Neuronal stem cell (in vitro differentiated cells): ENCODE measurements around the gene SLC22A3.

ENCODE experiments used
- DNase-seq: peaks from one replicate; pipeline ENCODE4 v3.0.0-alpha.2; 2013; ENCODE audit warnings: low spot score
- H2AFZ ChIP-seq: one replicate; pipeline ENCODE4 v1.6.1; 2013; ENCODE audit warnings: mild to moderate bottlenecking, low read length, inconsistent platforms
- H2AK5ac ChIP-seq: 2 replicates; pipeline ENCODE4 v1.6.1; 2013; ENCODE audit warnings: low read depth, mild to moderate bottlenecking, inconsistent platforms, low read length, moderate library complexity, mixed read lengths
- H2BK120ac ChIP-seq: 2 replicates; pipeline ENCODE4 v1.6.1; 2013; ENCODE audit warnings: low read depth, mild to moderate bottlenecking, inconsistent platforms, low read length, moderate library complexity, mixed read lengths
- H2BK12ac ChIP-seq: one replicate; pipeline ENCODE4 v1.6.1; 2013; ENCODE audit warnings: low read length, inconsistent platforms
- H2BK15ac ChIP-seq: 2 replicates; pipeline ENCODE4 v1.6.1; 2013; ENCODE audit warnings: mild to moderate bottlenecking, low read length, inconsistent platforms, mixed read lengths
- H2BK5ac ChIP-seq: one replicate; pipeline ENCODE4 v1.6.1; 2013; ENCODE audit warnings: inconsistent platforms, mild to moderate bottlenecking, low read length, moderate library complexity
- H3K14ac ChIP-seq: one replicate; pipeline ENCODE4 v1.6.1; 2013; ENCODE audit warnings: low read length, inconsistent platforms
- H3K18ac ChIP-seq: 2 replicates; pipeline ENCODE4 v1.6.1; 2013; ENCODE audit warnings: low read length, inconsistent platforms
- H3K23ac ChIP-seq: 2 replicates; pipeline ENCODE4 v1.6.1; 2013; ENCODE audit warnings: low read depth, mild to moderate bottlenecking, mixed read lengths, low read length, inconsistent platforms; ENCODE audit not compliant: poor library complexity
- H3K27ac ChIP-seq: replicated peaks from 3 replicates; pipeline ENCODE4 v1.5.1; 2013; ENCODE audit warnings: low read length, inconsistent platforms
- H3K27me3 ChIP-seq, 3 experiments: 2 replicates each; pipeline ENCODE4 v1.6.1; 2013; ENCODE audit warnings: low read length in 3 of 3, mild to moderate bottlenecking in 2 of 3, inconsistent platforms in 1 of 3, low read depth in 1 of 3, mixed read lengths in 1 of 3, moderate library complexity in 1 of 3; ENCODE audit not compliant: control insufficient read depth in 3 of 3, insufficient read depth in 3 of 3
- H3K36me3 ChIP-seq, 2 donors: replicated peaks in 1 of 2; 2 replicates each; pipeline ENCODE4 v1.6.1; 2013; ENCODE audit warnings: low read length in 2 of 2; ENCODE audit not compliant: control insufficient read depth in 2 of 2, insufficient read depth in 2 of 2
- H3K4ac ChIP-seq: 2 replicates; pipeline ENCODE4 v1.6.1; 2013; ENCODE audit warnings: inconsistent platforms, mild to moderate bottlenecking, low read length, moderate library complexity
- H3K4me1 ChIP-seq, 2 donors: 1 replicate in 1 of 2; 2 replicates in 1 of 2; pipeline ENCODE4 v1.6.1; 2013; ENCODE audit warnings: low read length in 2 of 2, low read depth in 1 of 2; ENCODE audit not compliant: control insufficient read depth in 2 of 2, insufficient read depth in 1 of 2
- H3K4me2 ChIP-seq: one replicate; pipeline ENCODE4 v1.6.1; 2013; ENCODE audit warnings: mild to moderate bottlenecking, low read length, inconsistent platforms; ENCODE audit not compliant: insufficient read depth, poor library complexity, severe bottlenecking
- H3K4me3 ChIP-seq, 2 donors: 2 replicates each; pipeline ENCODE4 v1.5.1; 2013; ENCODE audit warnings: low read length in 2 of 2, mild to moderate bottlenecking in 2 of 2, inconsistent platforms in 1 of 2, moderate library complexity in 1 of 2
- H3K79me1 ChIP-seq: one replicate; pipeline ENCODE4 v1.6.1; 2013; ENCODE audit warnings: low read depth, mild to moderate bottlenecking, inconsistent platforms, low read length, moderate library complexity
- H3K9ac ChIP-seq: one replicate; pipeline ENCODE4 v1.6.1; 2013; ENCODE audit warnings: mild to moderate bottlenecking, low read depth, low read length, inconsistent platforms; ENCODE audit not compliant: poor library complexity
- H3K9me3 ChIP-seq, 2 donors: replicated peaks in 1 of 2; 2 replicates each; pipeline versions ENCODE3 to v1.6.1; 2013; ENCODE audit warnings: low read length in 2 of 2, mild to moderate bottlenecking in 2 of 2, inconsistent platforms in 1 of 2, low read depth in 1 of 2, mixed read lengths in 1 of 2, moderate library complexity in 1 of 2; ENCODE audit not compliant: control insufficient read depth in 2 of 2, insufficient read depth in 1 of 2
- H4K8ac ChIP-seq: one replicate; pipeline ENCODE4 v1.6.1; 2013; ENCODE audit warnings: low read depth, mild to moderate bottlenecking, inconsistent platforms, low read length, moderate library complexity
- H4K91ac ChIP-seq: one replicate; pipeline ENCODE4 v1.6.1; 2013; ENCODE audit warnings: low read length, low read depth, mild to moderate bottlenecking, inconsistent platforms; ENCODE audit not compliant: poor library complexity
- WGBS, 2 donors: extraction: QIAGEN DNeasy Blood & Tissue Kit; methylation state at CpG; one replicate each; pipeline ENCODE4 v1.1.7; 2013; ENCODE audit warnings: missing lambda C conversion rate in 2 of 2, mixed read lengths in 1 of 2; ENCODE audit not compliant: insufficient read length in 2 of 2, insufficient replicate concordance in 1 of 2; ENCODE audit errors: extremely low coverage in 2 of 2; 5-methylcytosine and 5-hydroxymethylcytosine counted together

SLC22A3 gene

DNA sequence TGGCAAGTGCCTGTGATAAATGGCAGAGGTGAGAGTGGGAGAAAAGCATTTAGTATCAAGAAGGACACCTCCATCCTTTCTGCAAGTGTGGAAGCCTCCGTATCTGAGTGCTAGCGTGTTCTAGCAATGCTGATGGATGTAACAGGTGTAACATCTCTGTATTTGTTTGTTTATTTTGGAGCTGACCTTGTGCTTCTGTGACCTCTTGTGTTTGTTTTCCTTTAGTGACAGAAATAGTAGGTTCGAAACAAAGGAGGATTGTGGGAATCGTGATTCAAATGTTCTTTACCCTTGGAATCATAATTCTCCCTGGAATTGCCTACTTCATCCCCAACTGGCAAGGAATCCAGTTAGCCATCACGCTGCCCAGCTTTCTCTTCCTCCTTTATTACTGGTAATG is 60.4 kb downstream of the SLC22A3 start:
- Histone ChIP-seq H3K4me2 (no peak overlapping the region), H3K9ac (no peak overlapping the region), H4K91ac (no peak overlapping the region), H3K36me3 (no peaks in the 10 kb centered on the region), H3K14ac (no peak overlapping the region), H2BK5ac (no peak overlapping the region), H3K4ac (no peak overlapping the region), H4K8ac (no peak overlapping the region), H3K23ac (no peak overlapping the region), H3K18ac (no peak overlapping the region), H3K9me3 (no peaks in the 10 kb centered on the region), H3K27me3 (no peaks in the 10 kb centered on the region), H2AFZ (no peak overlapping the region), H2BK120ac (no peak overlapping the region), H3K79me1 (no peaks in the 10 kb centered on the region), H2AK5ac (no peak overlapping the region), H2BK12ac (no peak overlapping the region), H2BK15ac (no peak overlapping the region), H3K4me3 (no peak overlapping the region), H3K27ac (no peak overlapping the region), H3K4me1 (no peaks in the 10 kb centered on the region)
- WGBS, 2 donors: no CpG with 5 or more reads among the region's 5 CpGs
- no peak for DNase-seq

- no peaks in the 10 kb centered on the region for H3K27me3 ChIP-seq
- H3K23ac ChIP-seq: no peak overlapping the region
- H3K18ac ChIP-seq: no peak overlapping the region
- no peaks in the 10 kb centered on the region for H3K4me1 ChIP-seq
- H3K4ac ChIP-seq: no peak overlapping the region
- H2BK120ac ChIP-seq: no peak overlapping the region
- no peak for DNase-seq
- H3K4me3 ChIP-seq: no peak overlapping the region
- no peak overlapping the region for H2BK5ac ChIP-seq
- no peak overlapping the region for H4K8ac ChIP-seq
- no peak overlapping the region for H2AK5ac ChIP-seq
- H3K36me3 ChIP-seq: no peaks in the 10 kb centered on the region
- no peak overlapping the region for H3K27ac ChIP-seq
- H3K9me3 ChIP-seq: no peaks in the 10 kb centered on the region
- H3K14ac ChIP-seq: no peak overlapping the region
- H3K9ac ChIP-seq: no peak overlapping the region
- H2AFZ ChIP-seq: no peak overlapping the region
- WGBS, 2 donors: no CpG with 5 or more reads among the region's 2 CpGs
- H3K4me2 ChIP-seq: no peak overlapping the region
- no peak overlapping the region for H4K91ac ChIP-seq
- H2BK12ac ChIP-seq: no peak overlapping the region
- no peak overlapping the region for H2BK15ac ChIP-seq
- H3K79me1 ChIP-seq: no peaks in the 10 kb centered on the region
Observed at GRCh38 chr6:160412993-160413392, 64.8 kb downstream of the SLC22A3 start.

DNA sequence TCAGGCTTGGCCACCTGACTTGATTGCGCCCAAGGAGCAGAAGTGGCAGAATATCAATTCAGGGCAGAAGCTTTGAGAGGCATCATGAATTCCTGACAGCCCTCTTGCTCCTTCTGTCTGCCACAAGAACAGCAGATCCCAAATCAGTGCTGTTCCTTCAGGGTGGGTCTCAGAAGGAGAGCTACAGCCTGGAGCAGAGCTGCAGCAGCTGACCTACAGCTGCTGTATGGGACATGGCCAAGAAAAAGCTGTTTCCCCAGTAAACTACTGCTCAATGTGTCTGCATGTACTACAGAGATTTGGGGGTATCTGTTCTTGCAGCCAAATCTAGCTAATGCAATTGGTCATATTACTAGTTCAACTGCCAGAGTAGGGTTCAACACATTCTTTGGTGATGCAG is 69.0 kb downstream of the SLC22A3 start:
- no peak overlapping the region for H4K91ac ChIP-seq
- DNase-seq: no peak
- H4K8ac ChIP-seq: no peak overlapping the region
- H2AFZ ChIP-seq: no peak overlapping the region
- no peak overlapping the region for H2BK5ac ChIP-seq
- no peak overlapping the region for H3K18ac ChIP-seq
- no peak overlapping the region for H2AK5ac ChIP-seq
- no CpG with 5 or more reads among the region's 1 CpG for WGBS, 2 donors
- no peaks in the 10 kb centered on the region for H3K4me1 ChIP-seq
- H3K9ac ChIP-seq: no peak overlapping the region
- H2BK15ac ChIP-seq: no peak overlapping the region
- no peak overlapping the region for H3K4ac ChIP-seq
- H3K23ac ChIP-seq: no peak overlapping the region
- no peaks in the 10 kb centered on the region for H3K9me3 ChIP-seq
- no peak overlapping the region for H3K14ac ChIP-seq
- H3K4me2 ChIP-seq: no peak overlapping the region
- H3K36me3 ChIP-seq: no peaks in the 10 kb centered on the region
- no peaks in the 10 kb centered on the region for H3K79me1 ChIP-seq
- H2BK120ac ChIP-seq: no peak overlapping the region
- H3K4me3 ChIP-seq: no peak overlapping the region
- no peak overlapping the region for H3K27ac ChIP-seq
- H2BK12ac ChIP-seq: no peak overlapping the region
- no peaks in the 10 kb centered on the region for H3K27me3 ChIP-seq

GRCh38 chr6:160417550-160417949 is 69.4 kb downstream of the SLC22A3 start:
- no peaks in the 10 kb centered on the region for H3K36me3 ChIP-seq
- H3K4me3 ChIP-seq: no peak overlapping the region
- no peak overlapping the region for H2BK15ac ChIP-seq
- no peak overlapping the region for H2BK5ac ChIP-seq
- no peaks in the 10 kb centered on the region for H3K4me1 ChIP-seq
- DNase-seq: no peak
- no peak overlapping the region for H4K91ac ChIP-seq
- H3K4me2 ChIP-seq: no peak overlapping the region
- H3K27me3 ChIP-seq: no peaks in the 10 kb centered on the region
- H2BK12ac ChIP-seq: no peak overlapping the region
- no peak overlapping the region for H3K9ac ChIP-seq
- H3K79me1 ChIP-seq: no peaks in the 10 kb centered on the region
- no peaks in the 10 kb centered on the region for H3K9me3 ChIP-seq
- H2BK120ac ChIP-seq: no peak overlapping the region
- no peak overlapping the region for H3K14ac ChIP-seq
- no peak overlapping the region for H2AK5ac ChIP-seq
- no peak overlapping the region for H4K8ac ChIP-seq
- H3K18ac ChIP-seq: no peak overlapping the region
- H3K4ac ChIP-seq: no peak overlapping the region
- no peak overlapping the region for H3K27ac ChIP-seq
- H3K23ac ChIP-seq: no peak overlapping the region
- no peak overlapping the region for H2AFZ ChIP-seq
